GM12892 (cell line): ENCODE measurements around the gene LCE6A.

Source experiments
- DNase-seq: peaks from one replicate; pipeline ENCODE4 v3.0.0; 2011; ENCODE audit not compliant: insufficient read length
- FAIRE-seq: peaks from 2 replicates; lab custom pipeline; 2011; peaks lifted over from hg19 to GRCh38; lab: Jason Lieb, UNC
- POLR2A ChIP-seq: IDR thresholded peaks from 2 replicates; pipeline ENCODE4 v1.6.1; 2011; ENCODE audit warnings: low read depth, low read length, control low read depth
- POLR2AphosphoS5 ChIP-seq: IDR thresholded peaks from 2 replicates; pipeline ENCODE4 v1.6.1; 2011; ENCODE audit warnings: low read depth, low read length, control low read depth
- TAF1 ChIP-seq: IDR thresholded peaks from 2 replicates; pipeline ENCODE4 v1.6.1; 2011; ENCODE audit warnings: low read depth, mild to moderate bottlenecking, control low read depth, low read length, borderline replicate concordance

LCE6A gene

GRCh38 chr1:152855661-152856060, 13.0 kb downstream of the LCE6A start:
- no peak for FAIRE-seq

DNA sequence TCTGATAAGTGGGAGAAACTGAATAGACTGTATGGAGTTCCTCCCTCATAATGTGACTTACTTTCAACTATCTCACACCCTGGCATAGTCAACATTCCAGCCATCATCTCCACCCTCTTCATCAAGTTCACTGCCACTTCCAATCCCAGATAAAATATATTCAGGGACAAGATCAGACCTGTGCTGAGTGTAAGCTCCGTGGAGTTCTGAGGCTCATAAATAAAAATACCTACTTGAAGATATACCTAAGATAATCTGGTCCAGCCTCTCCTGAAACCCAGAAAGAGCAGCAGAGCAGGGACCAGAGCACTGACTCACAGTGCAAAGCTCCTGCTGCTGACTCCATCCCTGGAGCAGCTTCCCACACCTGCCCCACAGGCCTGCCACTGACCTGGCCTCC, 15.4 kb downstream of the LCE6A start:
- FAIRE-seq: no peak
- TF ChIP-seq POLR2AphosphoS5 (no peak), POLR2A (no peak), TAF1 (no peak)
- no peak for DNase-seq

More at GRCh38 chr1:152855661-152856060, 13.0 kb downstream of the LCE6A start:
- TF ChIP-seq POLR2A (no peak), TAF1 (no peak), POLR2AphosphoS5 (no peak)
- no peak for DNase-seq

DNA sequence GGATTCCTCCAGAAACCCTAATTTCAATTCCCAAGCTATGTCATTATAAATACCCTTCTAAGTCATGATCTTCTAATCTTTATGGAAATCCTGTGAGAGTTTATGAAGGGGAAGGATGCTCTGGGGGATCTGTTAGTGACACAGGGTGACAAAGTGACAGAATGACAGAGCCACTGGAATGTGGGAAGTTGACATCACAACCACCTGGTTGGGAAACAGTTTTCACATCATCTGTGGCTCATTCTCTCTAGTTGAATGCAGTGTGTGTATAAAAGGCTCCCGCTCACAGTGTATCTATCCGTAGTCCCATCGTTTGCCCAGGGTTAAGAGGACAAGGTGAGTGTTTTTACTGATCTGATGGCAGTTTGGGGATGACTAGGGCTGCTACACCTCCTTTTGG, 17.0 kb downstream of the LCE6A start, which contains the start of gene LCE7A:
Gene LCE7A (plus strand): TSS at position 301 of the 400 bp plus-strand sequence. CDS start 702 bp downstream, outside the sequence.
- FAIRE-seq (no peak), DNase-seq (no peak)
- no peak for TF ChIP-seq TAF1

DNA sequence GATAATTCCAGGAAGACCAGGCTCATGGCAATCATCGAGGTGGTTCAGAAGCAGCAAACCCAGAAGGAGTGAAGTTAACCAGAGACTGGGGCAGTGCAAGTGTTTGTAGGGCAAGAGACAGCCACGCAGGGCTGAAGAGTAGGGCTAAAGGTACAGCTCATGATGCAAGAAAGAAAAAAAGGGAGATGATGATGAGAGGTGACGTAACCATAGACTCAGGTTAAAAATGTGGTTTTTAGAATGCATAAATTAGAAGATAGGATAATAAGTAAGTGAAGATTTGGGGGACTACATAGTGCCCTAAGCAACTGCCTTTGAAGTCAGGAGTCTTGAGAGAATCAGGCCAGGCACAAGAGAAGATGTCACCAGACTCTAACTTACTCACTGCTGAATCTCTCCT, 17.5 kb downstream of the LCE6A start:
- FAIRE-seq: no peak
- no peak for DNase-seq
- no peak for TF ChIP-seq TAF1
- TF ChIP-seq POLR2A: no peak
- TF ChIP-seq POLR2AphosphoS5: no peak

DNA sequence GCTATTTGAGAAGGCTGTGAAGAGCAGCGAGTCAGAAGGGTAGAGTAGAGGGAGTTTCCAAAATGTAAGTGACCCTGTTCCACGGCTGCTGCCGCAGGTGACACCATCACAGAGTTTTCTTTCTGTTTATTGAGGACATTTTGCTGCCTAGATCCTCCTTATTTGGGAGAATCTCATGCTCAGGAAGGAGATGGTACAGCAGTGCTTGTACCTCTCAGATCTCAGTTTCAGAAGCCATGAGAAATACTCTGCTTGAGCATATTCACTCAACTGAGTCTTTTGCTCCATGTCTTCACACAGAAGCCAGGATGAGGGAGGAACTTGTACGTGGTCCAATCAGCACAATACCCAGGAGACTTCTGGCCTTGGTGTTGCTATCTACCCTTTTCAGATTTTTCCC, 18.7 kb downstream of the LCE6A start:
- TF ChIP-seq POLR2AphosphoS5 (no peak), TAF1 (no peak), POLR2A (no peak)
- DNase-seq: no peak
- no peak for FAIRE-seq

DNA sequence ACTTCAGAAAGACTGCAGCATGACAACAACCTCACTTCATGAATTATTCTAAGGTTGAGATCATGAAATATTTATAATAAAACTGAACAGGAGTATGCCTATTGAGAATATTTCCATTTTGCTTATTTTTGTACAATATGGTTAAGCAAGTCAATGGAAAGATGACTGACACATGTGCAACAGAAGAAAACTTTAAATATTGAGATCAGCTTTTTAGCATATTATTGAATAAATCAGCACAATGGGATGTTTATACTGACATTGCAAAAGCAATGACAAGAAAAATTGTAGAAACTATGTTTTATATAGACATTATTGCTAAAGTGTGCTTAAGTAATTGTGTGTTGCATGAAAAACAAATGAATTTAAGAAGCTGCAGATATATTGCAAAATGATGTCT, 21.8 kb downstream of the LCE6A start:
- TF ChIP-seq POLR2A (no peak), POLR2AphosphoS5 (no peak), TAF1 (no peak)
- no peak for DNase-seq
- no peak for FAIRE-seq

DNA sequence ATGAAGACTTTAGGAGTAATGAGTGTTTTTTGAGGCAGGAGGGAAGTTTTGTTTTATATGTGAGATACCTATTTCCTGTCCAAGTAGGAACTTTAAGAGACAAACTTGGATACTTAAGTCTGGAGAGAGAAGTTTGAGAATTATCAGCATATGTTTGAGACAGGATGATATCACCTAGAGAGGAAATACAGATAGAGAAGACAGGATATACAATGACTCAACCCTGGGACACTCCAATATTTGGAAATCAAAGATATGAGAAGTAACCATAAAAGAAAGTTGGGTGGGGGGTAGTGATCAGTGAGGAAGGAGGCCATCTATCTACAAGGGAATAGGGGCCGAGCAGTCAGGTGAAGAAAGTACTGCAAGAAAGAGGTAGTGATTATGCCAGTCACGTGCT, 23.7 kb downstream of the LCE6A start:
- DNase-seq (no peak), FAIRE-seq (no peak)
- no peak for TF ChIP-seq POLR2A
- TF ChIP-seq POLR2AphosphoS5: no peak
- no peak for TF ChIP-seq TAF1

GRCh38 chr1:152869808-152870419, 27.3 kb downstream of the LCE6A start:
- no peak for TF ChIP-seq POLR2A
- no peak for TF ChIP-seq TAF1
- TF ChIP-seq POLR2AphosphoS5: no peak
- peak; percentile 46 for DNase-seq
- peak; percentile 92 for FAIRE-seq

DNA sequence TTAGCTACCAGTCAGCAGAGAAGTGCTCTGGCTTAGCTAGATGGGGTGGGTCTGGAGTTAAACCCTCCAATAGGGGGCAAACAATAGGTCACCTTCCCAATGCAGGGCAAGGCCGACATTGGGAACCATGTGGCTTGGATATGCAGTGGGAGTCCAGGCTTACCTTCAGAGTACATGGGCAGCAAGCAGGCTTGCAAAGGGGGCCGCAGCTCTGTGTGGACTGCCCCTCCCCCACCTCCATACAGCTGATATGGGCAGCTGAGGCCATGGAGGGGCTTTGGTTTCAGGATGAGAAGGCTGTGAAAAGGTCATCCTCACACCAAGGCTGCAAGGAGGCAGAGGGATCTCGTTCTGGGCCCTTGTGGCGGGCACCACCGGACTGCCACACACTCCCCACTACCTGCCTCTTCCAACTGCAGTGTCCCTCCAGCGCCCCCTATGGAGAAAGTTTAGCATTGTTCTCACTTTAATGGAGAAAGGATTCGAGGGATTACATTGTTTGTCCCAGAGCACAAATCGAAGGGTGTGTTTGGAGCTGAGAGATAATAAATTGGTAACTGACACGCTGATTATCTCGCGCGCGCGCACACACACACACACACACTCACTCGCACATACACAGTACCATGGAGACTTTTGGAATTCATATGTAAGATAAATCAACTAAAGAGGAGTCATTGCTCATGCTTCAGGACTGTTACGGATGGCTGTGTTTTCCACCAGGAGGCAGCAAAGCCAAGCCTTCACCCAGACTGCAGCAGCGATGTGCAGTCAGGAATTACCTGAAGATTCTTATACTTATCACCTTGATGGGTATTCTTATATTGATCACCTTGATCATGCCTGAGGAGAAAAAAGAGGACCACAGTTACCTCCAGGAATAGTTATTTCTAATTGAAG, 28.4 kb downstream of the LCE6A start:
- no peak for DNase-seq
- TF ChIP-seq POLR2A (no peak), TAF1 (no peak), POLR2AphosphoS5 (no peak)
- peak; percentile 74 for FAIRE-seq

GRCh38 chr1:152871731-152872126, 29.1 kb downstream of the LCE6A start:
- TF ChIP-seq POLR2AphosphoS5 (no peak), POLR2A (no peak), TAF1 (no peak)
- DNase-seq (no peak), FAIRE-seq (peak; percentile 65)

GRCh38 chr1:152873495-152873894, 30.8 kb downstream of the LCE6A start:
- DNase-seq: no peak
- FAIRE-seq: no peak
- TF ChIP-seq TAF1: no peak
- TF ChIP-seq POLR2A: no peak
- no peak for TF ChIP-seq POLR2AphosphoS5

- FAIRE-seq: no peak
- no peak for DNase-seq
- TF ChIP-seq POLR2A (no peak), TAF1 (no peak), POLR2AphosphoS5 (no peak)
Observed at GRCh38 chr1:152876827-152877226, 34.2 kb downstream of the LCE6A start.
